ENCODE data around the gene ZFP1.

The ZFP1 gene

DNA sequence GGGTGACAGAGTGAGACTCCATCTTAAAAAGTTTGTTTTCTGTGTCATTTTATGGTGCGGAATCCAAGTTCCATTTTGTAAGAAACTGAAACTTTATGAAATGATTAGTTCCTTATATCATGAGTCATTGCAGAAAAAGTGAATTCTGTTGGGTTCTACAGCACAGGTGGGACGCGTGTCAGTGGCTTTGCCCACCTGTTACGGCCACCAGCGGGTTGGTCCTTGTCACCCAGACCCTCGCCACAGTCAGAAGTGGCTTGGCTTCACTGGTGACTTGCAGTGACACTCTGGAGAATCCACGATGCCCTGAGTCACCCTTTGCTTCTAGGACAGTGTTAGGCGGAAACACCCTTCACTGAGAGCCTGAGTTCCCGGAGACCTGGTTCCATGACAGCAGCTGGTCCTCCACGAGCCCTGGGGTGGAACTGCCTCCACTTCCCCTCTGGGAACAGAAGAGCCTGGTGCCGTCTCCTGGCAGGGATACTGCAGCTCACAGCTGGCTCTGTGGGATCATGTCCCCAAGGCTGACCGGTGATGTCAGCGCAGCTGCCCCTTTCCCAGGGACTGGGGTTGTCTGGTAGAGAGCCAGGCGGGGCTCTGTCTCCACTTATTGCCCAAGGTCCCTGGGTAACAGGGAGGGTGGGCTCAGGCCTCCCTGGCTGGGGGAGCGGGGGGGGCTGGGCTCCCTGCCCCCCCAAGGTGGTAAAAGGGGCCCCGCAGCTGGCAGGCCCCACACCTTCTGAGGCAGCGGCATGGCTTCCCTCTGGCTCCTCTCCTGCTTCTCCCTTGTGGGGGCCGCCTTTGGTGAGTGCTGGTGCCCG, 70.1 kb downstream of the ZFP1 start, which contains the start of gene CTRB1:
CTRB1 (plus strand) TSS at position 733 of the 821 bp plus-strand sequence; CDS start at position 753, 20 bp downstream.
- no peaks in the 10 kb centered on the region for H3K36me3 ChIP-seq (ENCODE audit: insufficient read depth, low read length)

DNA sequence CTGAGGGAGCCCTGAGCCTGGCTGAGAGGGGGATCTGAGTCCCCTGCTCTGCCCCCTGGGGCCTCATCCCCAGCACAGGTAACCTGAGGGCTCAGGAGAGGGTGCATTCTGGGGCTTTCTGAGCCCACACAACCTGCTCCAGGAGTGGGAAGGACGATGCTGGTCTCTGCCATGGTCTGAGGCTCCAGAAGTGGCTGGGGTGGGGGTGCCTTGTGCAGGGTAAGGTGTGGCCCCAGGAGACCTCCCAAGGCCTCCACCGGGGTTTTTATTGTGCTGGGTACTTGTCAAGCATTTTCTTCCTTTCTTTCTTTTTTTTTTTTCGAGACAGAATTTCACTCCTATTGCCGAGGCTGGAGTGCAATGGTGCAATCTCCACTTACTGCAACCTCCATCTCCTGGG, 70.8 kb downstream of the ZFP1 start:
- no peaks in the 10 kb centered on the region for H3K9me3 ChIP-seq (ENCODE audit: low read depth, low read length)
- no peak for DNase-seq (ENCODE audit: low read depth, low spot score)
- H3K9ac ChIP-seq (ENCODE audit: insufficient read length) = no peak overlapping the region
- H3K4me3 ChIP-seq = no peak overlapping the region
- no peak for TF ChIP-seq FOXP2 (optimal IDR thresholded peaks at IDR 0.05; ENCODE audit: control extremely low read depth, extremely low read length, insufficient read depth)
- TF ChIP-seq EZH2 (IDR thresholded peaks at IDR 0.05) = no peak
- TF ChIP-seq POLR2AphosphoS5 (IDR thresholded peaks at IDR 0.05; ENCODE audit: borderline replicate concordance, low read depth, low read length) = no peak
- H3K27ac ChIP-seq = no peak overlapping the region
- no peaks in the 10 kb centered on the region for H3K36me3 ChIP-seq (ENCODE audit: insufficient read depth, low read length)

More for the DNA sequence above, 70.1 kb downstream of the ZFP1 start, which contains the start of gene CTRB1:
- no peaks in the 10 kb centered on the region for H3K9me3 ChIP-seq (ENCODE audit: low read depth, low read length)
- H3K4me3 ChIP-seq = no peak within 1 kb of the TSS
- no peak for TF ChIP-seq POLR2AphosphoS5 (IDR thresholded peaks at IDR 0.05; ENCODE audit: borderline replicate concordance, low read depth, low read length)
- no peak for TF ChIP-seq FOXP2 (optimal IDR thresholded peaks at IDR 0.05; ENCODE audit: control extremely low read depth, extremely low read length, insufficient read depth)
- no peak for TF ChIP-seq EZH2 (IDR thresholded peaks at IDR 0.05)
- no peak within 1 kb of the TSS for H3K27ac ChIP-seq
- H3K9ac ChIP-seq (ENCODE audit: insufficient read length) = no peak within 1 kb of the TSS
- no peak for DNase-seq (ENCODE audit: low read depth, low spot score)

GRCh38 chr16:75219838-75220237, 71.5 kb downstream of the ZFP1 start:
- Histone ChIP-seq H3K4me3 (no peak overlapping the region), H3K9me3 (ENCODE audit: low read depth, low read length) (no peaks in the 10 kb centered on the region), H3K9ac (ENCODE audit: insufficient read length) (no peak overlapping the region), H3K36me3 (ENCODE audit: insufficient read depth, low read length) (no peaks in the 10 kb centered on the region), H3K27ac (no peak overlapping the region)
- DNase-seq (ENCODE audit: low read depth, low spot score) = no peak
- TF ChIP-seq POLR2AphosphoS5 (IDR thresholded peaks at IDR 0.05; ENCODE audit: borderline replicate concordance, low read depth, low read length) = no peak
- no peak for TF ChIP-seq FOXP2 (optimal IDR thresholded peaks at IDR 0.05; ENCODE audit: control extremely low read depth, extremely low read length, insufficient read depth)
- no peak for TF ChIP-seq EZH2 (IDR thresholded peaks at IDR 0.05)
